Vagina (tissue), 2 donors: Measurements from ENCODE around the gene YWHAB.

Source experiments
- CTCF ChIP-seq, 3 experiments: fragments of 450-650 bp in 2 of 3; fragments of 200-600 bp in 1 of 3; sonication (generic) in 1 of 3; IDR thresholded peaks; one replicate each; pipeline ENCODE4 v1.5.1; 2017 to 2019; ENCODE audit warnings: antibody characterized with exemption in 3 of 3, mild to moderate bottlenecking in 2 of 3, moderate library complexity in 2 of 3
- POLR2A ChIP-seq, 2 donors: fragments of 450-650 bp; IDR thresholded peaks; one replicate each; pipeline ENCODE4 v1.6.1; 2017; ENCODE audit warnings: antibody characterized with exemption in 2 of 2, mild to moderate bottlenecking in 2 of 2, moderate library complexity in 2 of 2

- TF ChIP-seq CTCF (IDR thresholded peaks at IDR 0.05) (no peak), POLR2A (IDR thresholded peaks at IDR 0.05) (no peak)
These were observed 63.0 kb downstream of the YWHAB start for GRCh38 chr20:44948513-44948912.
